ENCODE data around the gene CYTL1. TPM values are rescaled to one million over a fixed set of nuclear protein-coding genes. Genes with fewer than 3 reads are reported as not detected.

Gene CYTL1
- total and polyA plus RNA-seq, 9 of the 15 experiments (the other 6 are each of a cell fraction or from before 2014, with no cell fraction given), result not detected

DNA sequence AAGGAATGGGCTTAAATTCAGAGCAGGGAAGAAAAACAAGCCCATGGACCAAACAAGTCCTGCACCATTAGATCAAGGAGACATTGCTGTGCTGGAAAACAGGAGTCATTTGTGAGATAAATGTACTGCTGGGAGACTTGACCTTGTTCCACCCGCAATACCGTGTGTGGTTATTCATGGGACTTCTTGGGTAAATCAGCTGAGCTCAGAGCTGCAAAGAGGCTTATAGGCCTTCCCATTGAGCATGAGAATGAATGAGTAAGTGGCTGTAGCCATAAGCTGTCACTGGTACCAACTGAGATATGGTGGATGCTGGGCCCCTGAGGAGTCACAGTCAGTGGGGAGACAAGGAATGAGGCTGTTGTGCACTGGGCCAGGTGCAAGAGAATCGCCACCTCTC lies 2.3 kb upstream of the CYTL1 start:
- Histone ChIP-seq H2AFZ (ENCODE audit: low read depth, low read length) (peak overlapping the region; percentile 44; the same call in 1 of the 2 replicates), H3K9me3 (replicated peaks; ENCODE audit: control insufficient read depth, insufficient read depth, low read depth, low read length) (no peaks in the 10 kb centered on the region), H3K27ac (ENCODE audit: extremely low read depth, low read depth, low read length) (no peak overlapping the region), H3K36me3 (ENCODE audit: control insufficient read depth, insufficient read depth, low read length) (no peaks in the 10 kb centered on the region), H3K9me1 (ENCODE audit: control insufficient read depth, insufficient read depth, low read length) (no peaks in the 10 kb centered on the region), H4K20me1 (replicated peaks; ENCODE audit: control insufficient read depth, insufficient read depth, low read length) (no peaks in the 10 kb centered on the region), H3K4me1 (replicated peaks in 1 of 2; ENCODE audit: control insufficient read depth in 2 of 2, insufficient read depth in 2 of 2, low read length in 2 of 2) (peaks cover 0 to 12% of the 10 kb centered on the region in 2 experiments; a peak in 4 of 5 replicates), H3K4me3 (no peak overlapping the region), H3K9ac (ENCODE audit: insufficient read depth in 1 of 2, low read depth in 2 of 2, low read length in 2 of 2) (no peak overlapping the region), H3K4me2 (ENCODE audit: insufficient read depth, low read length) (no peak overlapping the region), H3K79me2 (ENCODE audit: control insufficient read depth, insufficient read depth, low read length) (no peaks in the 10 kb centered on the region), H3K27me3 (ENCODE audit: control insufficient read depth in 2 of 2, insufficient read depth in 2 of 2, low read length in 2 of 2) (peaks cover 0 to 21% of the 10 kb centered on the region in 2 experiments; a peak in 2 of 5 replicates)
- no TSS peak for BruUV-seq (replicated peaks)
- ATAC-seq (no peak), DNase-seq (ENCODE audit: extremely low read depth in 1 of 4, low spot score in 3 of 4) (no peak), FAIRE-seq (no peak)
- 3% methylated on average over 3 of the region's 3 CpGs for WGBS (ENCODE audit: insufficient coverage, low coverage, missing lambda C conversion rate)
- POLR2A ChIA-PET, result no interaction called here
- TF ChIP-seq SMC3 (conservative IDR thresholded peaks at IDR 0.05; ENCODE audit: insufficient read depth, low read depth, low read length) (no peak), FOXM1 (IDR thresholded peaks at IDR 0.05; ENCODE audit: low read depth) (no peak), FOXM1 (CRISPR knock-in tag; IDR thresholded peaks at IDR 0.05; ENCODE audit: low read depth) (no peak), ZNF699 (CRISPR knock-in tag; IDR thresholded peaks at IDR 0.05; ENCODE audit: insufficient replicate concordance) (no peak), ZNF175 (CRISPR knock-in tag; IDR thresholded peaks at IDR 0.05; ENCODE audit: low read depth) (no peak), MXI1 (IDR thresholded peaks at IDR 0.05; ENCODE audit: low read depth, low read length) (no peak), SRSF1 (IDR thresholded peaks at IDR 0.05; ENCODE audit: low read depth, low read length) (no peak), CHD2 (IDR thresholded peaks at IDR 0.05; ENCODE audit: low read depth, low read length) (no peak), E2F4 (CRISPR knock-in tag; IDR thresholded peaks at IDR 0.05; ENCODE audit: low read depth) (no peak), NEUROD1 (IDR thresholded peaks at IDR 0.05; ENCODE audit: borderline replicate concordance, low read depth, low read length, partially characterized antibody) (no peak), TBL1XR1 (IDR thresholded peaks at IDR 0.05; ENCODE audit: low read length in 2 of 2) (no peak), CBX1 (IDR thresholded peaks at IDR 0.05; ENCODE audit: low read depth) (no peak)
- TF ChIP-seq, protein P1, sequence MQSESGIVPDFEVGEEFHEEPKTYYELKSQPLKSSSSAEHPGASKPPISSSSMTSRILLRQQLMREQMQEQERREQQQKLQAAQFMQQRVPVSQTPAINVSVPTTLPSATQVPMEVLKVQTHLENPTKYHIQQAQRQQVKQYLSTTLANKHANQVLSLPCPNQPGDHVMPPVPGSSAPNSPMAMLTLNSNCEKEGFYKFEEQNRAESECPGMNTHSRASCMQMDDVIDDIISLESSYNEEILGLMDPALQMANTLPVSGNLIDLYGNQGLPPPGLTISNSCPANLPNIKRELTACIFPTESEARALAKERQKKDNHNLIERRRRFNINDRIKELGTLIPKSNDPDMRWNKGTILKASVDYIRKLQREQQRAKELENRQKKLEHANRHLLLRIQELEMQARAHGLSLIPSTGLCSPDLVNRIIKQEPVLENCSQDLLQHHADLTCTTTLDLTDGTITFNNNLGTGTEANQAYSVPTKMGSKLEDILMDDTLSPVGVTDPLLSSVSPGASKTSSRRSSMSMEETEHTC (IDR thresholded peaks at IDR 0.05), result no peak
- TF ChIP-seq, protein P2, sequence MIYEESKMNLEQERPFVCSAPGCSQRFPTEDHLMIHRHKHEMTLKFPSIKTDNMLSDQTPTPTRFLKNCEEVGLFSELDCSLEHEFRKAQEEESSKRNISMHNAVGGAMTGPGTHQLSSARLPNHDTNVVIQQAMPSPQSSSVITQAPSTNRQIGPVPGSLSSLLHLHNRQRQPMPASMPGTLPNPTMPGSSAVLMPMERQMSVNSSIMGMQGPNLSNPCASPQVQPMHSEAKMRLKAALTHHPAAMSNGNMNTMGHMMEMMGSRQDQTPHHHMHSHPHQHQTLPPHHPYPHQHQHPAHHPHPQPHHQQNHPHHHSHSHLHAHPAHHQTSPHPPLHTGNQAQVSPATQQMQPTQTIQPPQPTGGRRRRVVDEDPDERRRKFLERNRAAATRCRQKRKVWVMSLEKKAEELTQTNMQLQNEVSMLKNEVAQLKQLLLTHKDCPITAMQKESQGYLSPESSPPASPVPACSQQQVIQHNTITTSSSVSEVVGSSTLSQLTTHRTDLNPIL (CRISPR knock-in tag; IDR thresholded peaks at IDR 0.05), result no peak
- TF ChIP-seq, protein P3, sequence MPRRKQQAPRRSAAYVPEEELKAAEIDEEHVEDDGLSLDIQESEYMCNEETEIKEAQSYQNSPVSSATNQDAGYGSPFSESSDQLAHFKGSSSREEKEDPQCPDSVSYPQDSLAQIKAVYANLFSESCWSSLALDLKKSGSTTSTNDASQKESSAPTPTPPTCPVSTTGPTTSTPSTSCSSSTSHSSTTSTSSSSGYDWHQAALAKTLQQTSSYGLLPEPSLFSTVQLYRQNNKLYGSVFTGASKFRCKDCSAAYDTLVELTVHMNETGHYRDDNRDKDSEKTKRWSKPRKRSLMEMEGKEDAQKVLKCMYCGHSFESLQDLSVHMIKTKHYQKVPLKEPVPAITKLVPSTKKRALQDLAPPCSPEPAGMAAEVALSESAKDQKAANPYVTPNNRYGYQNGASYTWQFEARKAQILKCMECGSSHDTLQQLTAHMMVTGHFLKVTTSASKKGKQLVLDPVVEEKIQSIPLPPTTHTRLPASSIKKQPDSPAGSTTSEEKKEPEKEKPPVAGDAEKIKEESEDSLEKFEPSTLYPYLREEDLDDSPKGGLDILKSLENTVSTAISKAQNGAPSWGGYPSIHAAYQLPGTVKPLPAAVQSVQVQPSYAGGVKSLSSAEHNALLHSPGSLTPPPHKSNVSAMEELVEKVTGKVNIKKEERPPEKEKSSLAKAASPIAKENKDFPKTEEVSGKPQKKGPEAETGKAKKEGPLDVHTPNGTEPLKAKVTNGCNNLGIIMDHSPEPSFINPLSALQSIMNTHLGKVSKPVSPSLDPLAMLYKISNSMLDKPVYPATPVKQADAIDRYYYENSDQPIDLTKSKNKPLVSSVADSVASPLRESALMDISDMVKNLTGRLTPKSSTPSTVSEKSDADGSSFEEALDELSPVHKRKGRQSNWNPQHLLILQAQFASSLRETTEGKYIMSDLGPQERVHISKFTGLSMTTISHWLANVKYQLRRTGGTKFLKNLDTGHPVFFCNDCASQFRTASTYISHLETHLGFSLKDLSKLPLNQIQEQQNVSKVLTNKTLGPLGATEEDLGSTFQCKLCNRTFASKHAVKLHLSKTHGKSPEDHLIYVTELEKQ (CRISPR knock-in tag; IDR thresholded peaks at IDR 0.05), result no peak
- in situ Hi-C loops (cut with MboI) (no loop called here), intact Hi-C loops (cut with micrococcal nuclease) (no loop called here)
- CTCF ChIA-PET (ENCODE audit: low intra/inter-chr PET ratio), result interaction anchor here (0.6 kb wide), 1 partner anchor 28 kb away, joined by 3 read pairs; no protein-coding TSS in a partner anchor
